ENCODE results near the gene NDN. TPM values are rescaled to one million over a fixed set of nuclear protein-coding genes. Genes with fewer than 3 reads are reported as not detected.

The NDN gene
- total and polyA plus RNA-seq, 2 donors (not counting 3 experiments of a cell fraction or from before 2014, with no cell fraction given): 19.2 to 23.1 TPM

- CTCF ChIA-PET: no interaction called here
- FAIRE-seq: no peak
- POLR2A ChIA-PET: no interaction called here
- BruUV-seq (replicated peaks): no TSS peak
- no peak overlapping the region for H3K4me2 ChIP-seq (ENCODE audit: insufficient read depth, low read length)
- no peak overlapping the region for H2AFZ ChIP-seq (ENCODE audit: low read depth, low read length)
- H3K36me3 ChIP-seq (ENCODE audit: control insufficient read depth in 2 of 2, extremely low read depth in 1 of 2, insufficient read depth in 2 of 2, low read length in 2 of 2): no peaks in the 10 kb centered on the region
- no peak for DNase-seq (ENCODE audit: low read depth, low spot score)
- H3K27ac ChIP-seq (ENCODE audit: insufficient read depth, low read depth, low read length): no peak overlapping the region
- dilution Hi-C loops (cut with MboI; ENCODE audit: extremely low pct_ligation_motif_present, low sequenced_read_pairs) (no loop called here), intact Hi-C loops (cut with micrococcal nuclease) (no loop called here)
- TF ChIP-seq MAX (IDR thresholded peaks at IDR 0.05; ENCODE audit: insufficient read depth, insufficient read length) (no peak), MYC (IDR thresholded peaks at IDR 0.05; ENCODE audit: low read depth, low read length) (no peak), EZH2 (IDR thresholded peaks at IDR 0.05; ENCODE audit: borderline replicate concordance, low read depth, low read length, severe bottlenecking) (no peak), GATA2 (IDR thresholded peaks at IDR 0.05; ENCODE audit: insufficient read depth, insufficient read length, low read depth, low read length) (no peak), POLR2A (IDR thresholded peaks at IDR 0.05; ENCODE audit: low read depth, low read length) (no peak), CTCF (IDR thresholded peaks at IDR 0.05; ENCODE audit: extremely low read depth in 1 of 2, insufficient read depth in 1 of 2, low read depth in 1 of 2, low read length in 2 of 2) (no peak), FOS (IDR thresholded peaks at IDR 0.05; ENCODE audit: borderline replicate concordance, insufficient read depth, low read length) (no peak), POLR2AphosphoS5 (IDR thresholded peaks at IDR 0.05; ENCODE audit: insufficient read depth, low read depth, low read length) (no peak), JUN (IDR thresholded peaks at IDR 0.05; ENCODE audit: borderline replicate concordance, insufficient read depth, insufficient read length, low read depth) (no peak)
- no peaks in the 10 kb centered on the region for H3K9me3 ChIP-seq (replicated peaks; ENCODE audit: control insufficient read depth, insufficient read depth, low read length)
- H3K4me3 ChIP-seq (replicated peaks in 1 of 3; ENCODE audit: insufficient read depth in 1 of 3, low read depth in 1 of 3, low read length in 3 of 3): no peak overlapping the region
- no peaks in the 10 kb centered on the region for H3K9me1 ChIP-seq (replicated peaks; ENCODE audit: control insufficient read depth, extremely low read depth, insufficient read depth, low read length)
- no peaks in the 10 kb centered on the region for H3K79me2 ChIP-seq (ENCODE audit: control insufficient read depth, insufficient read depth, low read length)
- no peak overlapping the region for H3K9ac ChIP-seq (replicated peaks; ENCODE audit: extremely low read depth, insufficient read depth, low read length)
- H4K20me1 ChIP-seq (replicated peaks; ENCODE audit: control insufficient read depth, extremely low read depth, insufficient read depth, low read length): no peaks in the 10 kb centered on the region
- H3K4me1 ChIP-seq (ENCODE audit: control insufficient read depth, extremely low read depth, insufficient read depth, low read length): no peaks in the 10 kb centered on the region
- no peaks in the 10 kb centered on the region for H3K27me3 ChIP-seq (ENCODE audit: control insufficient read depth in 2 of 2, insufficient read depth in 2 of 2, low read length in 2 of 2)
Observed at GRCh38 chr15:23695282-23695681, 8.2 kb upstream of the NDN start.

All from endothelial cell of umbilical vein (primary cell).